ENCODE data around the gene RPS6KL1.

The RPS6KL1 gene

DNA sequence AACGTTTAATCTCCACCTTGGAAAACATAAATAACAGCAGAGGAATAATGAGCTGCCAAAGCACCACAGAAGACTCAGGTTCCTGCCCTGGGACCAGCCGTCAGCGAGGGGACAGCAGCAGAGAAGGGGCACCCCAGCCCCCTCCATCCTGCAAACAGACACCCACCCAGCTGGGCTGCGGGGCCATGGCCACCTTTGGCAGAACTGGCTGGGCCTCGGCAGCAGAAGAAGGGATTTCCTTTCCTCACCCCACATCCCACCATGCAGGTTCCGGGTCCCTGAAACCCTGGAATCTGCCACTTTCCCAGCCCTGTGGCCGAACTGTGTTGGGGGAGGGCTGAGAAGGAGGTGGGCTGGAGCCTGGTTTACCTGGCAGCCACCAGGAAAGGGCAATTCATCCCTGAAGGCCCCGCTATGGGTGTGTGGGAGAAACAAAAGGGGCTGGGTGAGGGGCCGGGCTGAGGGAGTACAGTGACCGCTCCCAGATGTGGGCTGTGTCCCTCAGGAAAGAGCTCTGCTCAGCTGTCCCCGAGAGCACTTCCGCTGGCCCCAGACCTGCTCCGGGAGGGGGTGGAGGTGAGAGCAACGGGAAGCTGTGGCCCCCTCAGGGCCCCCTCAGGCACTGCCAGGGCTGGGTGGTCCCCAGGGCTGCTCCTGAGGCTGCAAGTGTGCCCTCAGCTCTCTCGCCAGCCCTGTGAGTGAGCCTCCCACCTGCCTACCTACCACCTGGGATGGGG lies 28.6 kb upstream of the RPS6KL1 start:
- DNase-seq, result no peak

DNA sequence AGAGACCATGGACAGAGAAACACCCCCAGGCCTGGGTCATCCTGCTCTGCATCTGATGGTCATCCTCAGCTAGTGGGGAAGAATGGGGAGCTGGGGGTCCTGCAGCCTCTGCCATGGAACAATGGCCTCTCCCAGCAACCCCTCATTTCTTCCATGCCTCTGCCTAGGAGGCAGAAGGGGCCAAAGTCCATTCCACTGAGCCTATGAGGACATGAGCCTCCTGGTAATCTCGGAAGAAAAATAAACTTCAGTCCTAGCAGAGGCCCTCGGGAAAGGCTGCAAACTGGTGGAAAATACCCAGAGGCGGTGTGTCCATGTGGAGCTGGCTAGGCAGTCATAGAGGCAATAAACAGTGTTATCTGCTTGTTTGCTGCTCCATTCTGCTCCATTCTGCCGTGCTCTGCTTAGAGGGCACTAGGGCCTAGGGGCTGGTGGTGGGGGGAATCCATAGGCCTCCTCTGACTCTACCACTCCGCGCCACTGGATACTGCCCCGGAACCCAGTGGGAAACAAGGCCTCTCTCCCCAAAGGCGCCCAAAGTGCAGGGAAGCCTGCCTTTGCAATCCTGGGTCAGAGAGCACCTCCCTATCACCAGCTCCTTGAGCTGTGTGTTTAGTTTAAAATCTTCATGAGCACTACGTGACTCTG lies 27.9 kb upstream of the RPS6KL1 start:
- no peak for DNase-seq

DNA sequence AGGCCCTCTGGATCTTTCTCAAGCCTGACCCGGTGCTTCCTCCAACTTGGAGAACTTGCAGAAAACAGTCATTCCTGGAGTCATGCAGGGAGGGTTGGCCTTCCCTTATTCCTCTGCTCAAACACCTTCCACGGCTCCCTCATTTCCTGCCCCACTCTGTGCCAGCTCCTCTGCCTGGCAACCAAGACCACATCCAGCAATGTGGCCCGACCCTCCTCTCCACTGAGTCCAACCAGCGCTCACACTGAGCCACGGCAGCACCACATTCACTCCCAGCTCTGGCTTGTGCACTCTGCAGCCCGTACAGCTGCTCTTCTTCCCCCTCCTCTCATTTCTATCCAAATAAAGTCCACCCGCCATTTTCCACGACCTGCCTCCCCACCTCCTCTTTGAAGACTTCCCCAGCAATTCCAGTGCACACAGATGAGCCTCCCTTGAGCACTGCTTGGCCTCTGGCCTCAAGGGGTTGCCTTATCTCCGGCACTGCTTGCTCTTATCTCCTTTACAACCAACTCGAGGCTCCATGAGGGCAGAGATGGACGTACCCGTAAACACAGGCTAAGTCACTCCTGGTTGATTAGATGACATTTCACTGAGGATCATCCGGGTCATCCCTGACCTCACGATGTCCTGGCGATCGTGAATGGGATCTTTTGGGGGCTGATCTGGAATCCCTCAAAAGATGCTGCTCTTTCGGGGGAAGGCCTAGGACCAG lies 27.0 kb upstream of the RPS6KL1 start:
- DNase-seq, result no peak

DNA sequence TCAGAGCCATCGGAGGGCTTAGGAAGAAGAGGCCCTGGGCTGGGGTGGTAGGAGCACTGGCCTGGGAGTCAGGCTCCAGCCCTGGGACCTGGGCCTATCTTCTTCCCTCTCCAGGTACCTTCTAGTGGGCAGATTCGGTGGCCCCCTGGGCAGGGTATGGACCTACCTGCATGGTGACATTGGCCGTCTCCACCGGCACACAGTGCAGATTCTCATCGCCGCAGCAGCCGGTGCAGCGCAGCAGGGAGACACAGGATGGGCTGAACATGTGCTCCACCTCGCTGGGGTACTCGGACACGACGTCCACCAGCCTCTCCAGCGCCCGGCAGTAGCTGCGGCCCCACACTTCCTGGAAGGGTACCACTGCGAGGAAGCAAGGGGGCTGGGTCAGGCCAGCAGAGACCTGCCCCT lies 26.1 kb upstream of the RPS6KL1 start:
- DNase-seq, result no peak

DNA sequence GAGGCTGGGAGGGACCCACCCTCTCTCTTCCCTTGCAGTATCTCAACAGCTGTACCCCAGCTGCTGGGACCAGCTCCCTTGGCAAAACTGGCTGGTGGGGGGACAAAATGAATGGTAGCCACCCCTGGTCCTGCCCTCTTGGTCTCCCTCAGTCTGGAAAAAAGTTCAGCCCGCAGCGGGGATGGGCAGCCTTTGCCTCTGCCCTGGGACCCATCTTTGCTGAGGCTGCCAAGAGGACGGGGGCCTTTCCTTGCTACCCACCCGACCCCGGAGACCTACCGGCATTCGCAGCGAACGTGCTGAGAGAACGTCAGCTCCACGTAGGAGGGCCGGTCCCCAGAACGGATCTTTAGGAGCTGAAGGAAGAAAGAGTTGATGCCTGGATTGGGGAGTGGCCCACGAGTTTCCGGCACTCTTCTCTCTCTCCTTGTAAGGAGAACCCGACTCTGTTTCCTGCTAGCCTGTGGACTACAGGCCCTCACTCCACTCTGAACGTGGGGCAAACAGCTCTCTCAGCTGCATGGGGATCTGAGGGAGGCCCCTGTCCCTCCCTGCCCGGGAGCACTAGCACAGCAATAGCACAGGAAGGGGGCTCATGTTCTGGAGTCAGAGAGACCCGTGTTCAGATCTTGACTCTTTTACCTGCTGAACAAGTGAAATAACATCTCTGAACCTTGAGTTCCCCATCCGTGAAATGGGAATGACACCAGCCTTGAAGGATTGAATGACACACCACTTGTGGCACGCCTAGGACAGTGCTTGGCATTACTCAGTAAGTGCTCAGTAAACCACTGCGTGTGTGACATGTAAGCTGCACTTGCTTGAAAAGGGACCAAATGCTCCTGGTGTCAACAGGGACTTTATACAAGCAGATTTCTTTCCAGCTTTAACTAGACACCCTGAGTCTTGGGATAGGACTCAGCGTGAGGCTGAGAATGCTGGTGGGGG lies 25.4 kb upstream of the RPS6KL1 start:
- DNase-seq, result no peak

DNA sequence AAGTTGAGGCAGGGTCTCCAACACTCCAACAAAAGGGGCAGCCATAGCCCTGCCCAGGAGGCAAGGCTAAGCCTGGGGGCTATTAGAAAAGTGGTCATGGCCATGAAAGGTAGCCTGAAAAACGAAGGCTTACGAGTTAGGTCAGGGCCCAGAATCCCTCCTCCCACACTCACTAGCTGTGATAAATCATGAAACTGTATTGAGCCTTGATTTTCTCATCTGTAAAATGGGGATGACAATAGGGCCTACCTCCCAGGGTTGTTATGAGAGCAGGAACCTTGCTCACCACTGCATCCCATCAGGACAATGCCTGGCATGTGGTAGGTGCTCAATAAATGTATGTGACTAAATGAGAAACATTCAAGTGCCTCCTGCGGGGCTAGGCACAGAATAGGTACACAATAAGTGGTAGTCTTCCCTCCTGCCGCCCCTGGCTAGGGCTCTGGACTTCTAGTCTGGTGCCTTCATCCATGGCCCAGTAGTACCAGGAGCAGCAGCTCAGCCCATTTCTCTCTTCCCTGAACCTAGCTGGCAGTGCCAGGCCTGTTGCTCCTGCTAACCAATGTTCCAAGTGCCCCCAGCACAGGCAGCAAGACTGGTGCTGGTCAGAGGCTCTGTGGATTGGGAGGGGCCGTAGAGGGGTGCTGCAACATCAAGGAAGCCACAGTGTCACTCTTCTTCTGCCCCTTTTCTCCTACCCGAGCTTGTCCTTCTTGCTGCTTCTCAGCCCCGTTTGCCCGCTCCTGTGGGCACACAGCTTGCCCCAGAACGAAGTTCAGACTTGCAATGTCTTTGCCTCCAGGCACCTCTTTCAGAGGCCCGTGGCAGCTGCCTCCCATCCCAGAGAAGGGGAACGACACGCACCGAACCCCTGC lies 24.5 kb upstream of the RPS6KL1 start:
- no peak for DNase-seq

DNA sequence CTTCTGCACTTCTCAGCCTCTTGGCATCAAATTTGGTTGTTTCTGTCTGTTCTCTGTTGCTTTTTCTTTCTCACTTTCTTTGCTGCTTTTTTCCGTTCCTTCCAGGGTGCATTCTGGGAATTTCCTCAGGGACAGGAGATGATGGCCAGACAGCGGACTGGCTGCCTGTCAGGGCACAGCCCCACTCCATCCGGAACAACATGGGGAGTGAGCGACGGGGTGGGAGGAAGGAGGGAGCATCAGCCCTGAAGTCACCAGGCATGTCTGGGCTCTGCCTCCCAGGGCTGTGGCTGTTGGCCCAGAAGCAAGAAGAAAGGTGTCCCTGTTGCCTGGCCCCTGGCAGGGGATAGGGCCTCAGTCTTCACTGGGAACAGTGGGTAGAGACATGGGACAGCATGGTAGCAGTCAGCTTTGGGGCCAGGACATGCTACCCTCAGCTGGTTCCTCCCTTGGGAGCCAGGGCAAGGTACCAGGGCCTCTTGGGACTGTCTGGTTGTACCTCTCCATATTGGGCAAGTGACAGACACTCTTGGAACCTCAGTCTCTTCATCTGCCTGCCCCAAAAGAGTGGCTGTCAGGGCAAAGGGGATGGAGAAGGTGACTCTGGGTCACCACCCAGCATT lies 23.7 kb upstream of the RPS6KL1 start:
- DNase-seq, result no peak

DNA sequence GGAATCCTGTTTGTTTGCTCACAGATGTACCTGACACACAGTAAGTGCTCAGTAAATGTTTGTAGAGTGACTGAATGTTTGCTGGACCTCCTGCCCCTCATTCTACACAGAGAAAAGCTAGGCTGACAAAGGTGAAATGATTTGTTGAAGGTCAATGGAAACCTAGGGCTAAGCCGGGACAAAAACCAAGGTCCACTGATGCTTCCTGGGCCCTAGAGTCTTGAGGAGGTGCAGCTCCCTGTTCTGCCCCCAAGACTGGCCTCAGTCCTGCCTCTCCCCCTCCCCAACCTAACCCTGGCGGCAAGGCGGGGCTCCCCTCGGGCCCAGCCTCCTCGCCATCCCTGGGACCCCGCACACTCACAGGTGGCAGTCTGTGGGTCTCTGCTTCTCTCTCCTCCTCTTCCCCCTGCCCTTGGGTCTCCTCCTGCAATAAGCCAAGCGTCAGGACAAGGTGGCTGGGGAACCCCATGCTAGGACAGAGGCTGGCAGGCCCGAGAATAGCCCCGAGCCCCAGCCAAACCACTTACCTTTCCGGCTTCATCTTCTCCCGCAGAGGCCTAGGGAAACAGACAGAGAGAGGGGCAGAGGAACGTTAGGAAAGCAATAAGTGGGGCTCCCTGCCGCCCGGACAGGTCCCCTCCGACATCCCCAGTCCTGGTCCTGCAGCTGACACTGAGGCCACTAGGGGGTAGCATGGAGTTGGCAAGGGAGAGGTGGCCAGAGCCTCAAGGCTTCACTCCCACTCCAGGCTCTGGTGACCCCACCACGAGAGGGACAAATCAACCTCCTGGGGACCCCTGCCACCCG lies 23.0 kb upstream of the RPS6KL1 start:
- peak; percentile 65 to 70 for DNase-seq

DNA sequence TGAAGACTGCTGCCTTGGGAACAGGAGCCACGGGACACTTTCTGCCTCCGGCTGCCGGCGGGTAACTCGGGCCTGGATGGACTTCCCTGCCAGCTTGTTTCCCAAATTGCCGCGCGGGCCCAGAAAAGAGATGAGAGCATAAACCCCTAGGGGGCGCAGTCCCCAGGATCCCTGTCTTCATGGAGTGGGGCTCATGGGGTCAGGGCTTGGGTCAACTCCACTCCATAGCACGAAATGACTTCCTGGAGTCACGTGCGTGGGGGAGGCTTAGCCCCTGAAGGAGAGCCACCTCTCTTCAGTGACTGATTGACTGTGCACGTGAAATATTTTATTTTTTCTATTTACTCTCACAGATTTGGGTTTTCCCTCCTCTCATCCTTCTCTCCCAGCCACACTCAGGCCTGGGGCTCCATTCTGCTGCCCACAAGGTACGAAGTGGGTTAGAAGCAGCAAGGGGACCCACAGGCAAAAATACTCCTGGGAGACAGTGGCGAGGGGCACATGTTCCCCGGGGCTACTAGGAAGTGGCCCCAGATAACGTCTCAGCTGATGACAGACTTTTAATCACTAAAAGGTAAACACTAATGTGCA lies 22.3 kb upstream of the RPS6KL1 start:
- no peak for DNase-seq

DNA sequence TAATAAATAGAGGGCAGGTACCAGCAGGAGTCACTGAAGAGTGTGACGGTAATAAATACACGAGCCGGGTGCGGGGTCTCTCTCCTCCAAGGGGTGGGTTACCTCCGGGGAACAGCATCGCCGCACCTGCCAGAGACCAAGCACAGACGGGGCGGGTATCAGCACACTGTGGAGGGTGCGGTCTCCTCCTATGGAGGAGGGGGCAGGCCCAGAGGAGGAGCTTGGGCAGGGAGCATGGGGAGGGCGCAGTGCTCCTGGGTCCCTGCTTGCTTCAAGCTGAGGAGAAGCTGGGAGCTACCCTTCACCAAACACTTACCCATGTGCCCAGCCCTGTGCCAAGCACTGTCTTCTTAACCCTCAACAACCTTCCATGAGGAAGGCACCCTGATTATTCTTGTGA lies 19.5 kb upstream of the RPS6KL1 start:
- no peak for DNase-seq

DNA sequence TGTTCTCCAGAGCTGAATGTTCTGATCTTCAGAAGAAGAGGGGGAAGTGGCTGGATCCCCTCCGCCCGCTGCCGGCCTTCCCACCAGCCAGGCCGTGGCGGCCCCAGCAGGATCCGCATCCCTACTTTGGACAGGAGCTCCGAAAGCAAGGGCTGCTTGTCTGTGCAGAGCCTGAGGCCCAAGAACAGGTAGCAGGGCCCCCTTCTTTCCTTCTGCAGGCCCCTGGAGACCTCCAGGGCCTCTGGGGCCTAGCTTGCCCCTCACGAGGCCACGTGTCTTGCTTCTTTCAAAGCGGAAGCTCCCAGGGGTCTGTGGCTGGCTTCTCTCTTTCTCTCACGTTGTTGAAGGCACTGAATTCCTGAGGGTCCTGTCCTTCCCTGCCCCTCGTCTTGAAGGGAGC lies 19.1 kb upstream of the RPS6KL1 start:
- no peak for DNase-seq

DNA sequence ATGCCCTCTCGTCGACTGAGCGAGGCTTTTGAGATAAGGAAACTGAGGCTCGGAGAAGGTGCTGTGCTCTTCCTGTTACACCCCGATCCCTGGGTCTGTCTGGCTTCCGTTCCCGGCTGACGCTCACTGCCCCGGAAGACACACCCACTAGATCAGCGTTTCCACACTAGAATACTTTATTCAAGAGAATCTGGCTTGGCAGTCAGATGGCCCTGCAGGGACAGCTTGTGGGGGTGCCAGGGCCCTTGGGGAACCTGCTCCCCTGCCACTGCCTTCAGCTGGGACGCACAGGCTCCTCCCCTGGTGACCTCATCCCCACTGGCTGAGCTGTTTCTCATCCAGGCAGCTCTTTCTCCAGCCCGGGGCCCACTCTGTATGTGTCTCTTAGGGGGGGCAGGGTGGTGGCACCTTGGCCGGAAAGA lies 18.6 kb upstream of the RPS6KL1 start:
- DNase-seq, result peak; percentile 39 to 53

DNA sequence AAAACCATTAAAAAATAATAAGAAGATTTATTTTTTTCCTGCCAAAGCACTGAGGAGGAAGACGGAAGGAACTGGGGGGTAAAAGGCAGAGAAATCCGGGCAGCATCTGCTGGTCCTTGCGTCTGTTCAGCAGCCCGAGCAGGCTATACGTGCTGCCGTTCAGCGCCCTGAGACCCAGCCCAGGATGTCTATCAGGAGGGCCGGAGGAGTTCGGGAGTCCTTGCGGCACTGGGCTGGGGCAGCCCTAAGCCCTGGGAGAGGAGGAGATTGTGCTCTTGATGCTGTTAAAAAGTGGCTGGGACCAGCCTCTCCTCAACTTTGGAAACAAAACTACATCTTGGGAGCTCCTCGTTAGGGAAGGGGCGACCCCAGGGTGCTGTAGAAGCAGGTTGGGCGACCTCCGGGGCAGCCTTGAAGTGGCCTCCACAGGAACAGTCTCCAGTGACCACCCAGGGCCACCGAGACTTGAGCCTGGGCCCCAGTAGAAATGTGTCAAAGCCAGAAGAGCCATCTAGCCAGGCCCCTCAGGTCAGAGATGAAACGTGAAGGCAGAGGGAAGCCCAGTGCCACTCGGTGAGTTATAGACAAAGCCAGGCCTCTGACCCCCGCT lies 18.0 kb upstream of the RPS6KL1 start:
- DNase-seq, result no peak

DNA sequence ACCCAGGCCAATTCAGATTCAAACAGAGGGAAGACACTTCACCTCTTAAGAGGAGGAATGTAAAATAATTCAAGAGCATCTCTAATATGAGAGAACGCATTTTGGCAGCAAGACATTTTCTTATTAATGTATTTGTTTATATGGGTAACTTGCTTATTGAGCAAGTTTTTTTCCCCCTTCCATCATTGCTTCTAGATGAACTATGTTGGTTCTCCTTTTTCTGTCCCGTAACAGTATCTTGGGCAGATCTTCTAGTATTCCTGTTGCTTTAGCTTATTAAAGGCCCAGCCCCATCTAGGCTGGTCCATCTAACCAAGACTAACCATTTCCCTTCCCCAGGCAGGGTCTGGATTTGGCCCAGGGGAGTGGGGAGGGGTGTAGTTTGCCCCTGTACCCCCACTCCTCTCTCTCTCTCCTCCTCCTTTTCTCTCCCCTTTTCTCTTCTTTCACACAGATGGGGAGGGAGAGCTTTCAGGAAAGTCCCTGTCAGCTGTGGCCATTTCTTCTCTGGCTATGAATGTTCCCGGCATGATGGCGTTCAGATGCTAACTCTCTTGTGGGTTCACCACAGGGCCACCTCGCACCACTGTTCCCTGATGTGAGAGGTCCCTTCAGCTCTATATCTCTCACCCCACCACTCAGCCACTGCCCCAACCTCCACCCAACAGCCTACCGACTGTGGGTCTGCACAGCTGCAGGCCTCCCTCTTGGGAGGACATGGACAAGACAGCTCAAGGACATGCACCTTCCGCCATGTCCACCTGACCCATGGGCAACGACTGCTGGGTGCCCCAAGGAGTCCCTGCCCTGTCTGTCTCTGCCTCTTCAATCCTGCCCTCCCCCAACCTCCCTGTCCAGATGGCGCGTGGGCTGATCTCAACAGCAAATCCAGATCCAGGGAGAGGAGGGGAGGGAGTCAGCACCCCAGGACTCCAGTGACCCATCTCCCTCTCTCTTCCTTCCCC lies 15.8 kb upstream of the RPS6KL1 start:
- DNase-seq, result no peak

DNA sequence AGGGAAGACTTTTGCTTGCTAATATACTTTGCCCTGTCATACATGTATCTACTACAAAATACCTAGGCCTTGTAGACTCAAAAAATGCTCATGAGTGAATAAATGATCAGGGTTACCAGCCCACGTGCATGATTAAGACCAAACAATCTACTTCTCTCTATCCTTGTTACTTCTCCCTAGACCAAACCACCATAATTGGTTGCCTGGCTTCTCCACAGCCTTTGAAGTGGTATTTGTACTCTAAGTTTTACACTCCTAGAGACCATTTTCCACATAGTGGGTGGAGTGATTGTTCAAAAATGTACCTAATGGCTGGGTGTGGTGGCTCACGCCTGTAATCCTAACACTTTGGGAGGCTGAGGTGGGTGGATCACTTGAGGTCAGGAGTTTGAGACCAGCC lies 14.1 kb upstream of the RPS6KL1 start:
- no peak for DNase-seq

DNA sequence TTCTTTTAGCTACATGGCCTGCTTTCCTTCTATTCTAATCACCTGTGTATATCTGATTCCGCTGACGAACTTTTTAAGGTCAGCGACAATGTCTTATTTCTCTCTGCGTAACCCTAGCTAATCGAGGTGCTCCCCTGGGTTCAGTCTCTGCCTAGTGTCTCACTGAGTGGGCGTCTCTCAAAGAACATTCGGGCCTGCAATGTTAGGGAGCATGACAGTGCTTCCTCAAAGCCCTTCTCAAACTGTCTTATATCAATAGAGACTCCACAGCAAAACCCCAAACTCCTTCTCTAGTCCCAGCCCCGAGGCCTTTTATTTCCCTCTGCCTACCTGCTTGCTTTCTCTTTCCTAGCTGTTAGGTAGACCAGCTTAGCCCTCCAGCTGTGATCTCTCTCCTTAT lies 13.7 kb upstream of the RPS6KL1 start:
- no peak for DNase-seq

DNA sequence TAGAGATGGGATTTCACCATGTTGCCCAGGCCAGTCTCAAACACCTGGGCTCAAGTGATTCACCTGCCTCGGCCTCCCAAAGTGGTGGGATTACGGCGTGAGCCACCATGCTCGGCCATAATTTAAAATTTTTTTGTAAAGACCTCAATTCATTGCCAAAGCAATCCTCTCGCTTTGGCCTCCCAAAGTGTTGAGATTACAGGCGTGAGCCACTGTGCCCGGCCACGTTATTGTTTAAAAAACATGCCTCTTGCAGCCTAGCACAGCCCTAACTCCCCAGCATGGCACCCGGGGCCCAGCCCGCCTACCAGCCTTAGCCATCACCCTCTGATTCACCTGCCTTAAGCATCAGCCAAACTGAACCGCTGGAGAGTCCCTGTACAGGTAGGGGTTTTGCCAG lies 13.1 kb upstream of the RPS6KL1 start:
- no peak for DNase-seq

DNA sequence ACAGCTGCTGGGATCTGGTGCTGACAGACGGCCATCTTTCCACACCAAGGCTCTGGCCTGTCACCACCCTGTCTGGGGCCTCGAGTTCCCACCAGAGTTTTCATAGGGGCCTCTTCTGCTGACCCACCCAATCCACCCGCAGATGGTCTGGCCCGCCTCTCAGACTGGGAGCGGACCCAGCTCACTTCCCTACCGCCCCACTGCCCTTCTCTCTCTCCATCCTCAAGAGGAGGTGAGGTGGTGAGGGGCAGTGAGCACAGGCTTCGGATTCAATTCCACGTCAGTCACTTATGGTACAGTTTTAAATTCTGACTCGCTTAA lies 12.3 kb upstream of the RPS6KL1 start:
- DNase-seq, result no peak

Data from activated CD4-positive, alpha-beta T cell treated with anti-CD3 and anti-CD28 coated beads, Interleukin-2, amount 50 U/mL, for 4 hours (primary cell).